ENCODE results near the gene AUTS2.
A peak's percentile ranks its signal among the peaks of the same experiment; 100 is the strongest.
"Not testable (repeated sequence)": the region's sequence is repeated elsewhere in the genome, so short reads cannot be mapped to it uniquely, and the experiment has no call there.

AUTS2 gene

DNA sequence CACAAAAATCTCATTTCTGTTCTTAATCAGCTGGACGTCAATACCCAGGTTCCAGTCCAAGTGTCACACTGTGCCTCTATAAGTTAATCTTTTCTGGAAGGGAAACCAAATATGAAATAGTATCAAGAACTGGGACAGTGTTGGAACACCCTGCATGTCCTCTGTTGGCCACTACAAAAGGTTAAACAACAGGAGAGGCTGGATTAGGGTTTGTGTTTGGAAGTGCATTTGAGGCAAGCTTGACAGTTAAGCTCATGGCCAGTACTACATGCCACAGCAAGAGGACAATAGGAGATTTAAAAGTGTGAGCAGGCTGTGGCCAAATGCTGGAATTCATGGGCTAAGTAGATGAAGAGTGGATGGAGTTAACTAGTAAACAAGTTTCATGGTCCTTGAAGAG lies 751.5 kb downstream of the AUTS2 start:
- no peak for DNase-seq (ENCODE audit: low spot score)

DNA sequence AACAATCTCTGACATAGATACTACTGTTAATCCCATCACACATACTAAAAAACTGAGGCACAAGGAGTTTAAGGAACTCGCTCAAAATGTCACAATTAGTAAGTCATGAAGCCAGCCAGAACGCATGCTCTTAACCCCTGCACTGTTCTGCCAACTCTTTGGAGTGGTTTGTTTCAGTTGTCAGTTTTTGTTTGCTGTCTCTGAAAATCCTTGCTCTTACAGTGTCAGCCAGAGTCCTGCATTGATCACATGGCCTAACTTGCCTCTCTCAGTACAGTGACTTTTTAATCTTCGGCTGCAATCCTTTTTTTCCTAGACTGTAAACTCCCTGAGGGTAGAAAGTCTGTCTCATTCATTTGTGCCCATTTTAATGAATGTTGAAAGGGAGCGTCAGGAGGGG lies 753.8 kb downstream of the AUTS2 start:
- no peak for DNase-seq (ENCODE audit: low spot score)

DNA sequence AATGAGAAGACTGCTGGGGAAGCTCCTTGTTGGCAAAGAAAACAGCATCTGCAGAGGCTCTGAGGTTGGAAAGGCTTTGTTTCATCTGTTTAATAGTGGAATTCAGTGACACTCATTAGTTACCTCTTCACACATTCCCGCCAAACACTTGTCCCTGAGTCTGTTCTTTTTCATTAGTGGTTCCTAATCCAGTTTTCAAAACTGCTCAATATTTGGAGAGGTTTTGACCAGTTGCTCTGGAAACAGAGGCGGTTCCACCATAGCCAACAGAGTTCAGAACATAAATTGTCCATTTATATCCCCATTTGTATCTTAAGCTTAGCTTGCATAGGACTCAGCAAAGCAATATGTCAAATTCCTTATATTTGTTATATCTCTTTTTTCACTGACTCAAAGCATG lies 754.6 kb downstream of the AUTS2 start:
- no peak for DNase-seq (ENCODE audit: low spot score)

GRCh38 chr7:70353330-70353945 lies 755.2 kb downstream of the AUTS2 start:
- DNase-seq (ENCODE audit: low spot score) = peak; percentile 53

- DNase-seq (ENCODE audit: low spot score) = peak; percentile 38
Measured at GRCh38 chr7:70353946-70354335, 755.7 kb downstream of the AUTS2 start.

DNA sequence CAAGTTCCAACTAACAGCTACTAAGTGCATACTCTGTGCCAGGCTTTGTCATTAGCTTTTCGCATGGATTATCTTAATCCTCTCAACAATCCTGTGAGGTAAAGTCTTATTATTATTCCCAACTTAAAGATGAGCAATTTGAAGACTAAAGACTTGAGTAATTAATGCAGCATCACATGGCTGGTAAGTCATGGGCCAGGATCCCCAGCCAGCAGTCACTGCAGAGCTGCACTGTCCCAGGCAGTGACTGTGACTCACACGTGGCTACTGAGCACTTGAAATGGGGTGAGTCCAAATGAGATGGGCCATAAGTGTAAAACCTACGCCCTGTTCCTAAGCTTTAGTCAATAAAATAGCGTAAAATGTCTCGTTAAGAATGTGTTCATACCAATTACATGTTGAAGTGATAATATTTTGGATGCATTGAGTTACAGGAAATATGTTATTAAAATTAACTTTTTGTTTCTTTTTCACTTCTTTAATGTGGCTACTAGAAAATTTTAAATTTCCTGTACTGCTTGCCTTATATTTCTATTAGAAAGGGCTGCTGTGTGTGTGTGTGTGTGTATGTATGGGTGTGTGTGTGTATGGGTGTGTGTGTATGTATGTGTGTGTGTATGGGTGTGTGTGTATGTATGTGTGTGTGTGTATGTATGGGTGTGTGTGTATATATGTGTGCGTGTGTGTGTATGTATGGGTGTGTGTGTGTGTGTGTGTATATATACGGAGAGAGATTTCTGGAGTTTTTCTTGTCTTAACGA lies 756.3 kb downstream of the AUTS2 start:
- peak; percentile 76 for DNase-seq (ENCODE audit: low spot score)

DNA sequence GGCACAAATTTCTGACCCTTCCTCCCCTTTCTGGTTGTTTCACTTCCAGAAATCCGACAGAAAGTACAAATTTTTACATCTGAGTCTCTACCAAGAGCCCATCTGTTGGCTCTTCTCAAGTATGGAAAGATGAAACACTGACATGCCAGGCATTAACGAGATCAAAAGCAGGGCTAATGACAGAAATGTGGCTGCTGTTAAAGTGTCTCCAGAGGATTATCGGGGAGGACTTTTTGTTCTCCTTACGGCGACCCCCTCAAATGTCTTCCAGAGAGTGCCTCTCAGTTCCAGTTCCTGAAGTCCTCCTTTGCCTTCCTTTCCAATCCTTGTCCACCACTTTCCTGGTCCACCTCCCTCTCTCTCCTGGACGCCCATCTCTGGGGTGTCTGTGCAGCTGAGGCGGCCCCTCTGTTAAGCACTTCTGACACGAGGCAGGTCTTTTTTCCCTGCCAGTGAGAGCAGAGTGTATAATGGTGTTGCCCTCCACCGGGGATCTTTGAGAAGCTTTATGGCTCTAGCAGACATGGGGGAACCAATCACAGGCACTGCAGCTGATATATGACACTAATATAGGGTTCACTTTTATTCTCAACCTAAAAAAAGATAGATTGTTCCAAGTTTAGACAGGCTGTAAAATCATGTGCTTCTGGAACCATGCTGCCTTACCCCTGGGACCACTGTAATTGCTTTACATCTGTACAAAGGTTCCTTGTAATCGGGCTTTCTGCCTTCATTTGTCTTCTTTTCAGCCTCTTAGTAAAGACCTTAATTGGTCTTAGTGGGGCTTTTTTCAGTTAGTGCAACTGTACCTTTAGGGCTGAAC lies 757.1 kb downstream of the AUTS2 start:
- peak; percentile 67 for DNase-seq (ENCODE audit: low spot score)

- no peak for DNase-seq (ENCODE audit: low spot score)
Measured at GRCh38 chr7:70356085-70356786, 758.0 kb downstream of the AUTS2 start.

DNA sequence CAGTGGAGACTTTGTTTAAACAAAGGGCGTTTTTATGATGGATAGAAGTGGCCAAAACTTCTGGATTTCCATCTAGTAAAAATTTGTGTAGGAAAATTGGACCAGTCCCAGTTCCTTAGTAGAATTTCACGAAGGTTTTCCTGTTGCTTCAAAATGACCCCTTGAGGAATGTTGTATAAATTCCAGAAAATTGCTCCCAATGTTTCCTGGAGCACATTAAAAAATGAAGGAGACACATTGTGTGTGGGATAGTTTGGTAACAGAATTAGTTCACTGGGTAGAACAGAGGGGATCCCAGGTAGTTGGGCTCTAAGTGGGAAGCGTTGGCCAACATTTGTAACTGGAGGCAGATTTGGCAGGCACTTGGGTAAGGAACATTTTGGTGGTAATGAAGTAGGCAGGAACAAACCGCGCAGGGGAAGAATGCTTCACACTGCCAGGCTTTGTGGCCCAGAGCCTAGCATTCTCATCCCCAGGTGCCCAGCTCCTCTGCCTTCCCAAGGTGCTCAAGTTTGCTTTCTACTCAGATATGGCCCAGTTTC lies 758.6 kb downstream of the AUTS2 start:
- DNase-seq (ENCODE audit: low spot score) = no peak

GRCh38 chr7:70360557-70360956 lies 762.3 kb downstream of the AUTS2 start:
- DNase-seq (ENCODE audit: low spot score) = no peak

GRCh38 chr7:70361821-70362220 lies 763.5 kb downstream of the AUTS2 start:
- DNase-seq (ENCODE audit: low spot score) = no peak

GRCh38 chr7:70364393-70364792 lies 766.1 kb downstream of the AUTS2 start:
- DNase-seq (ENCODE audit: low spot score) = not testable (repeated sequence)

DNA sequence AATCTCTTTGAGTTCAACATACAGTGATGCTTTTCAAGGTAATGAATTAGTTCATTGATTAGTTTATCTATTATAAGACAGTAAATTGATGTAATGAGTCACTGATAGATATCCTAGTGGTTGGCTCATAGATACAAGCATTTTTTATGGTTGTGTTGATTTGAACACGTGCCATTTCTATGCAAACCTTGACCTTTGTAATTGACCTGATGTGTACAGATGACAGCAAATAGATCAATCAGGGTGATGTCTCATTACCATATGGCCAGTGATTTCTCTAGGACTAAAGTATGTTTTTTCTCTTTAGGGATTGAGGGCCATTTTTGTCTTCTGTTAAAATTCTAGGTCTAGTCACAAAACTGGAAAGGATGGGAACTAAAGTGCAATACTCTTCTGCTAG lies 773.4 kb downstream of the AUTS2 start:
- DNase-seq (ENCODE audit: low spot score) = no peak

DNA sequence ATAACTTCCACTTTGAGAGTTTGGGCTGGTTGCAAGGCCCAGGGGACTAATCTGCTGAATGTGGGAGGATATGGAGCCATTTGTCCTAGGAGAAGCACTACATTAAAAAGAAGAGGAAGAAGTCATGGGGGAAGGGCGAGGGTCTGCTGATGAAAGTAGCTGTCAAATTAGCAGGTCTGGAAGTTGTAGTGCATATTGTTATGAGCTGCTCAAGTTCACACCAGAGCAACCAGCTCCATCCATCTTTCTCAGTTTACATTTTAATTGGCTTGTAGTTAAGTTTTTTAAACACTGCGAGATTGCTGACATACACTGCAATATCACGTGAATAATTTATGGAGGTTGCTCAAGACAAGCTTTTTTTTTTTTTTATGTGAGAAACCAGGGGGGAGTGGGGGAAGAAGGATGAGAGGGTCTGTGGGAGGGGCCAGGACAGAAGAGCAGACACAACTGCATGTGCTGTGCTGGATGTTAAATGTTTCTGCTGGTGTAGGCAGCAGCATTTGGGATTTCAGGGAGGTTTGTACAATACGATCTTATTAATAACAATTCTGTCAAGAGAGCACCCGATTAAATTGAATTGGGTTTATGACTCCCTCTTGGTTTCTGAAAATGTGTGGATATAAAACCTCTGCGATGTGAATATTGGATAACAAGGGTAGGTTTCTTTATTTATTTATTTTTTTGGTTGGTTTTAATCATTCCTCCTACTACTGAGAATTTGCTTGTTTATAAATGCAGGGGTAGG lies 774.7 kb downstream of the AUTS2 start:
- DNase-seq (ENCODE audit: low spot score) = no peak

DNA sequence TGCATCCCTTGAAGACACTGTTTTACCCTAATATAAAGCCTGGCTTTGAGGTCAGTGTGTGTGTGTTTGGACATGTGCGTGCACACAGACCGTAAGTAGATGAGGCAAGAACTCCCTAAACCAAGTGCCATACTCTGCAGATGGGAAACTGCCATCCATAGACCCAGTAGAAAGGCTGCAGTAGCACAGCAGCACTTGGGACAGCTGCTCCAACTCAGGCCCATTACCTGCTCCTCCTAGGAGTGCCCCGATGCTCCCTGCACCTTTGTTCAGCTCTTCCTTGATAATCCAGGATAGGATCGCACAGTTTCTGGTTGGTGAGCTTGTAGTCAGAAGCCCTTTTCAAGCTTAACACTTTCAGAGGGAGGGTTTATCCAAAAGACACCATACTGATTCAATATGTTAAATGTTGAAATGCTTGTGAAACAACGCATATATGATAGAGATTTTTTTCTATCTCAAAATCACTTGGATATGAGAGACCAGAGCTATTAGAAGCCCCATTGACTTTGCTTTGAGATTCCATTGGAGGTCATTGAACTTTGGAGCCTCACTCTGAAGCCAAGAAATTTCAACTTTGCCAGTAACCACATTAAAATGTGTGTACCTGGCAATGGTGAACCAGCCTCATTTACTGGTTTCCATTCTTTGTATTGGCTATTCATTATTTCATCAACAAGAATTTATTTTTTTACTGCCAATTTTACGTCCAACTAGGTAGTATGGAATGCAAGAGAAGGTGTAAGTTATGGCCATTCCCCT lies 776.7 kb downstream of the AUTS2 start:
- DNase-seq (ENCODE audit: low spot score) = no peak

DNA sequence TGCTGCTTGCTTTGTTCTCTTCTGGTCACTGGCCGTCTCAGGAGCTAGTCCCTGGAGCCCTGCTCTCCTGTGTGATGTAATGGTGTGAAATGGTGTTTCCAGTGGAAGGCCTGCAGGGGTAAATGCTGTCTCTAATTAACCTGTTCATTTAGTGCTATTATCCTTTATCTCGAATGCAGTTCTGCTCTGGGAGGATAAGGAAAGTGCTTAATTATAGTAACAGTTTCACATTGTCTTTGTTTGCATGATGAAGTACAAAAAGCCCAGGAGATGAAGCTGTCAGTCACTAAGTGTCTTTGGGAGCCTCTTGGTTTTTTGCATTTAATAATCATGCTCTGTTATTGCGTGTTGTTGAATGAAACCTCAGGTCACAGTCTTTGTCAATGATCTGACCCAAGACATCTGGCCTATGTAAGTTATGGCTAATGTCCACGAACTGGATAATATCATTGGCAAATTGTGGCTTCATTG lies 778.3 kb downstream of the AUTS2 start:
- peak; percentile 53 for DNase-seq (ENCODE audit: low spot score)

DNA sequence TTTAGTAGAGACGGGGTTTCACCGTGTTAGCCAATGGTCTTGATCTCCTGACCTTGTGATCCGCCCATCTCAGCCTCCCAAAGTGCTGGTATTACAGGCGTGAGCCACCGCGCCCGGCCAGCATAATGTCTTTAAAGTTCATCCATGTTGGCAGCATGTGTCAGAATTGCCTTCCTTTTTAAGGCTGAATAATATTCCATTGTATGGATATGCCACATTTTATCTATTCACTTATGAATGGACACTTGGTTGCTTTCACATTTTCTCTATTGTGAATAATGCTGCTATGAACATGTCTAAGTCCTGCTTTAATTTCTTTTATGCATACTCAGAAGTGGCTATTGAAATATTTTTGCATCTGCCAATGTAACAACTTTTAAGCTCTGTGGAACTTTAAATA lies 779.7 kb downstream of the AUTS2 start:
- DNase-seq (ENCODE audit: low spot score) = no peak

GRCh38 chr7:70379210-70379609 lies 780.9 kb downstream of the AUTS2 start:
- DNase-seq (ENCODE audit: low spot score) = no peak

DNA sequence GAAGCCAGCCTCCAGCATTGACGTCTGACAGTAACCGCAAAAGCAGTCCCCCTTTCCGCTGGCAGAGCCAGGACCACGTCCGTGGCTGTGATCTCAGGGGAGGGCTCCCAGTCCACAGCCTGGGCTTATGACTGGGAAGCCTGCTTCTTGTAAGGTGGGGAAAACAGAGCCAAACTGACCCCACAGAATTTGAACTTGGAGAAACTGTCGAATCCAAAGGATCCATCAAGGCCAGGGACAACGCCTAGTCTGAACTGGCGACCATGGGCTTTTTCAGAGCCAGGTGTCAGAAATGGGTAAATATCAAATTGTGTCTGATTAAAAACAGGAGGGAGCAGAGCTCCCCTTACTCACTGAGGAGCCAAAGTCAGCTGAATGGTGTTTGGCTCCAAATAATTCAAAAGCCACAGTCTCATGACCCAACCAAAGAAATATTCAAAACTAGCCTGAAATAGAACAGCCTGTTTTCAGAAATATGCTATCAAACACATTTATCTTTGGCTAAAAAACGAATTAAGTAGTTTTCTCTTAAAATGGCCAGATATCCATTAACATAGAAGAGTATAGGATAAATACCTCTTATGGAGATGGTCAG lies 782.2 kb downstream of the AUTS2 start:
- no peak for DNase-seq (ENCODE audit: low spot score)

Data from D341Med (cell line).